ENCODE data around the gene EDC4. TPM values are rescaled to one million over a fixed set of nuclear protein-coding genes. Genes with fewer than 3 reads are reported as not detected.

Gene EDC4
- total and polyA plus RNA-seq, 2 of the 13 experiments (the other 11 are each of a cell fraction or from before 2014, with no cell fraction given): 51.4 to 59.1 TPM

DNA sequence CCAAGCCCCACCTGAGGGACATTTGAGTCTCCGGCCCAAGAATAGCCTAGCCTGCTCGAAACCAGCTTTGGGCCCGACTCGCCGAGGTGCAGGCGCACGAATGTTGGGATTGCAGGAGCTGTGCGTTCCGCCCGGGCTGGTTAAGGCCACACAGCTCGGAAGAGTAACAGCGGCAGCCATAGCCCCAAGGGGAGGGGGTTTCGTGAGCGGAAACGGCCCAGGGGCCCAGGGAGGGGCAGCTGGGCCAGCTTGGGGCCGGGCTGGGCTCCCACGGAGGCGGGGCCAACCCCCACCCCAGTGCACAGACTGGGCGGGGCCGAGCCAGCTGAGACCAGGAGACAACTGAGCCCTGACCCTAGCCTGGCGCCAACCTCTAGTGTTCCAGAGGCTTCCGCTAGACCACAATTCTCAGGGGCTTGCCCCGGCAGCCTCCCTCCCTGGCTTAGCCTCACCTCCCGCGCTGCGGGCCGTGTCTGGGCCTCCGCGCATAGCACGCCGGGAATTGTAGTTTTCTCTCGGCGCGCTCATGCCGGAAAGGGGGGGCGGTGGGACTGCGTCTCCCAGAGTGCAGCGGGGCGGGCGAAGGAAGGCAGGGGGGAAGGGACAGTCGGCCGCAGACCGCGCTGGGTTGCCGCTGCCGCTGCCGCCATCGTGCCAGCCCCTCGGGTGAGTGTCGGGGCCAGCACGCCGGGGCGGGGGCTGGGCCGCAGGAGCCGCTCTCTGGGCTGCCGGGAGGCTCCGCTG, 26.4 kb upstream of the EDC4 start, which contains the start of gene NUTF2 (continued):
- TF ChIP-seq, protein P1, sequence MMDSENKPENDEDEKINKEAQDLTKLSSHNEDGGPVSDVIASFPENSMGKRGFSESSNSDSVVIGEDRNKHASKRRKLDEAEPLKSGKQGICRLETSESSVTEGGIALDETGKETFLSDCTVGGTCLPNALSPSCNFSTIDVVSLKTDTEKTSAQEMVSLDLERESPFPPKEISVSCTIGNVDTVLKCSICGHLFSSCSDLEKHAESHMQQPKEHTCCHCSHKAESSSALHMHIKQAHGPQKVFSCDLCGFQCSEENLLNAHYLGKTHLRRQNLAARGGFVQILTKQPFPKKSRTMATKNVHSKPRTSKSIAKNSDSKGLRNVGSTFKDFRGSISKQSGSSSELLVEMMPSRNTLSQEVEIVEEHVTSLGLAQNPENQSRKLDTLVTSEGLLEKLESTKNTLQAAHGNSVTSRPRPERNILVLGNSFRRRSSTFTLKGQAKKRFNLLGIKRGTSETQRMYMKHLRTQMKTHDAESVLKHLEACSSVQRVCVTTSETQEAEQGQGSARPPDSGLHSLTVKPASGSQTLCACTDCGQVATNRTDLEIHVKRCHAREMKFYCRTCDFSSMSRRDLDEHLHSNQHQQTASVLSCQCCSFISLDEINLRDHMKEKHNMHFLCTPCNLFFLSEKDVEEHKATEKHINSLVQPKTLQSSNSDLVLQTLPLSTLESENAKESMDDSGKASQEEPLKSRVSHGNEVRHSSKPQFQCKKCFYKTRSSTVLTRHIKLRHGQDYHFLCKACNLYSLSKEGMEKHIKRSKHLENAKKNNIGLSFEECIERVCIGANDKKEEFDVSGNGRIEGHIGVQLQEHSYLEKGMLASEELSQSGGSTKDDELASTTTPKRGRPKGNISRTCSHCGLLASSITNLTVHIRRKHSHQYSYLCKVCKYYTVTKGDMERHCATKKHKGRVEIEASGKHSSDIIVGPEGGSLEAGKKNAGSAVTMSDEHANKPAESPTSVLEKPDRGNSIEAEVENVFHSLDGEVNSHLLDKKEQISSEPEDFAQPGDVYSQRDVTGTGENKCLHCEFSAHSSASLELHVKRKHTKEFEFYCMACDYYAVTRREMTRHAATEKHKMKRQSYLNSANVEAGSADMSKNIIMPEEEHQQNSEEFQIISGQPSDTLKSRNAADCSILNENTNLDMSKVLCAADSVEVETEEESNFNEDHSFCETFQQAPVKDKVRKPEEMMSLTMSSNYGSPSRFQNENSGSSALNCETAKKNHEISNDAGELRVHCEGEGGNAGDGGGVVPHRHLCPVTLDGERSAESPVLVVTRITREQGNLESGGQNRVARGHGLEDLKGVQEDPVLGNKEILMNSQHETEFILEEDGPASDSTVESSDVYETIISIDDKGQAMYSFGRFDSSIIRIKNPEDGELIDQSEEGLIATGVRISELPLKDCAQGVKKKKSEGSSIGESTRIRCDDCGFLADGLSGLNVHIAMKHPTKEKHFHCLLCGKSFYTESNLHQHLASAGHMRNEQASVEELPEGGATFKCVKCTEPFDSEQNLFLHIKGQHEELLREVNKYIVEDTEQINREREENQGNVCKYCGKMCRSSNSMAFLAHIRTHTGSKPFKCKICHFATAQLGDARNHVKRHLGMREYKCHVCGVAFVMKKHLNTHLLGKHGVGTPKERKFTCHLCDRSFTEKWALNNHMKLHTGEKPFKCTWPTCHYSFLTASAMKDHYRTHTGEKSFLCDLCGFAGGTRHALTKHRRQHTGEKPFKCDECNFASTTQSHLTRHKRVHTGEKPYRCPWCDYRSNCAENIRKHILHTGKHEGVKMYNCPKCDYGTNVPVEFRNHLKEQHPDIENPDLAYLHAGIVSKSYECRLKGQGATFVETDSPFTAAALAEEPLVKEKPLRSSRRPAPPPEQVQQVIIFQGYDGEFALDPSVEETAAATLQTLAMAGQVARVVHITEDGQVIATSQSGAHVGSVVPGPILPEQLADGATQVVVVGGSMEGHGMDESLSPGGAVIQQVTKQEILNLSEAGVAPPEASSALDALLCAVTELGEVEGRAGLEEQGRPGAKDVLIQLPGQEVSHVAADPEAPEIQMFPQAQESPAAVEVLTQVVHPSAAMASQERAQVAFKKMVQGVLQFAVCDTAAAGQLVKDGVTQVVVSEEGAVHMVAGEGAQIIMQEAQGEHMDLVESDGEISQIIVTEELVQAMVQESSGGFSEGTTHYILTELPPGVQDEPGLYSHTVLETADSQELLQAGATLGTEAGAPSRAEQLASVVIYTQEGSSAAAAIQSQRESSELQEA (CRISPR knock-in tag; IDR thresholded peaks at IDR 0.05; ENCODE audit: not compliant biosample characterization): peak; percentile 94
- TF ChIP-seq, protein P2, sequence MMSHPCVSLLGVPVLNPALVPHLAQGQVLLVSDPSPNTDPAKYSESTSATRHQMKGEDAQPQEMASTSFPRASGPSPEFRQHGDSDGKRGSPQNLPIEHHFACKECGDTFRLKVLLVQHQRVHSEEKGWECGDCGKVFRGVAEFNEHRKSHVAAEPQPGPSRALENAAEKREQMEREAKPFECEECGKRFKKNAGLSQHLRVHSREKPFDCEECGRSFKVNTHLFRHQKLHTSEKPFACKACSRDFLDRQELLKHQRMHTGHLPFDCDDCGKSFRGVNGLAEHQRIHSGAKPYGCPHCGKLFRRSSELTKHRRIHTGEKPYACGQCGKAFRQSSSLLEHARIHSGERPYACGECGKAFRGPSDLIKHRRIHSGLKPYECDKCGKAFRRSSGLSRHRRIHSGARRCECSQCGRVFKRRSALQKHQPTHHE (CRISPR knock-in tag; IDR thresholded peaks at IDR 0.05; ENCODE audit: borderline replicate concordance): peak; percentile 50; the same call in 1 of the 2 replicates
- TF ChIP-seq DMAP1 (CRISPR knock-in tag; IDR thresholded peaks at IDR 0.05): peak; percentile 86
- TF ChIP-seq, protein P3, sequence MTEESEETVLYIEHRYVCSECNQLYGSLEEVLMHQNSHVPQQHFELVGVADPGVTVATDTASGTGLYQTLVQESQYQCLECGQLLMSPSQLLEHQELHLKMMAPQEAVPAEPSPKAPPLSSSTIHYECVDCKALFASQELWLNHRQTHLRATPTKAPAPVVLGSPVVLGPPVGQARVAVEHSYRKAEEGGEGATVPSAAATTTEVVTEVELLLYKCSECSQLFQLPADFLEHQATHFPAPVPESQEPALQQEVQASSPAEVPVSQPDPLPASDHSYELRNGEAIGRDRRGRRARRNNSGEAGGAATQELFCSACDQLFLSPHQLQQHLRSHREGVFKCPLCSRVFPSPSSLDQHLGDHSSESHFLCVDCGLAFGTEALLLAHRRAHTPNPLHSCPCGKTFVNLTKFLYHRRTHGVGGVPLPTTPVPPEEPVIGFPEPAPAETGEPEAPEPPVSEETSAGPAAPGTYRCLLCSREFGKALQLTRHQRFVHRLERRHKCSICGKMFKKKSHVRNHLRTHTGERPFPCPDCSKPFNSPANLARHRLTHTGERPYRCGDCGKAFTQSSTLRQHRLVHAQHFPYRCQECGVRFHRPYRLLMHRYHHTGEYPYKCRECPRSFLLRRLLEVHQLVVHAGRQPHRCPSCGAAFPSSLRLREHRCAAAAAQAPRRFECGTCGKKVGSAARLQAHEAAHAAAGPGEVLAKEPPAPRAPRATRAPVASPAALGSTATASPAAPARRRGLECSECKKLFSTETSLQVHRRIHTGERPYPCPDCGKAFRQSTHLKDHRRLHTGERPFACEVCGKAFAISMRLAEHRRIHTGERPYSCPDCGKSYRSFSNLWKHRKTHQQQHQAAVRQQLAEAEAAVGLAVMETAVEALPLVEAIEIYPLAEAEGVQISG (CRISPR knock-in tag; IDR thresholded peaks at IDR 0.05): peak; percentile 98
- TF ChIP-seq, protein P4, sequence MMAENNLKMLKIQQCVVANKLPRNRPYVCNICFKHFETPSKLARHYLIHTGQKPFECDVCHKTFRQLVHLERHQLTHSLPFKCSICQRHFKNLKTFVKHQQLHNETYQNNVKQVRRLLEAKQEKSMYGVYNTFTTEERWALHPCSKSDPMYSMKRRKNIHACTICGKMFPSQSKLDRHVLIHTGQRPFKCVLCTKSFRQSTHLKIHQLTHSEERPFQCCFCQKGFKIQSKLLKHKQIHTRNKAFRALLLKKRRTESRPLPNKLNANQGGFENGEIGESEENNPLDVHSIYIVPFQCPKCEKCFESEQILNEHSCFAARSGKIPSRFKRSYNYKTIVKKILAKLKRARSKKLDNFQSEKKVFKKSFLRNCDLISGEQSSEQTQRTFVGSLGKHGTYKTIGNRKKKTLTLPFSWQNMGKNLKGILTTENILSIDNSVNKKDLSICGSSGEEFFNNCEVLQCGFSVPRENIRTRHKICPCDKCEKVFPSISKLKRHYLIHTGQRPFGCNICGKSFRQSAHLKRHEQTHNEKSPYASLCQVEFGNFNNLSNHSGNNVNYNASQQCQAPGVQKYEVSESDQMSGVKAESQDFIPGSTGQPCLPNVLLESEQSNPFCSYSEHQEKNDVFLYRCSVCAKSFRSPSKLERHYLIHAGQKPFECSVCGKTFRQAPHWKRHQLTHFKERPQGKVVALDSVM (CRISPR knock-in tag; IDR thresholded peaks at IDR 0.05): peak; percentile 100
- TF ChIP-seq FOXP1 (IDR thresholded peaks at IDR 0.05): no peak
- TF ChIP-seq FOXP1 (CRISPR knock-in tag; IDR thresholded peaks at IDR 0.05): peak; percentile 35; the same call in 1 of the 2 replicates
- peak; percentile 81; the same call in 1 of the 2 replicates for TF ChIP-seq MXD4 (CRISPR knock-in tag; IDR thresholded peaks at IDR 0.05)
- TF ChIP-seq, protein P5, sequence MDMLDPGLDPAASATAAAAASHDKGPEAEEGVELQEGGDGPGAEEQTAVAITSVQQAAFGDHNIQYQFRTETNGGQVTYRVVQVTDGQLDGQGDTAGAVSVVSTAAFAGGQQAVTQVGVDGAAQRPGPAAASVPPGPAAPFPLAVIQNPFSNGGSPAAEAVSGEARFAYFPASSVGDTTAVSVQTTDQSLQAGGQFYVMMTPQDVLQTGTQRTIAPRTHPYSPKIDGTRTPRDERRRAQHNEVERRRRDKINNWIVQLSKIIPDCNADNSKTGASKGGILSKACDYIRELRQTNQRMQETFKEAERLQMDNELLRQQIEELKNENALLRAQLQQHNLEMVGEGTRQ (IDR thresholded peaks at IDR 0.05; ENCODE audit: low read depth, low read length): no peak
- TF ChIP-seq, protein P5 (CRISPR knock-in tag; IDR thresholded peaks at IDR 0.05; ENCODE audit: borderline replicate concordance): no peak
- TF ChIP-seq TMF1 (CRISPR knock-in tag; IDR thresholded peaks at IDR 0.05; ENCODE audit: low read depth): peak; percentile 63; the same call in 1 of the 2 replicates
